Peyer's patch (tissue), 4 donors: ENCODE results near the gene TSPAN6.
A peak's percentile ranks its signal among the peaks of the same experiment; 100 is the strongest.

ENCODE experiments used
- CTCF ChIP-seq, 6 experiments: fragments of 450-650 bp in 4 of 6; fragments of 200-600 bp in 2 of 6; sonication (generic) in 1 of 6; IDR thresholded peaks; one replicate each; pipeline ENCODE4 v1.5.1; 2017 to 2019; ENCODE audit warnings: antibody characterized with exemption in 6 of 6, mild to moderate bottlenecking in 3 of 6, moderate library complexity in 1 of 6
- POLR2A ChIP-seq, 2 donors: fragments of 450-650 bp; IDR thresholded peaks; one replicate each; pipeline ENCODE4 v1.5.1; 2017; ENCODE audit warnings: antibody characterized with exemption in 2 of 2, mild to moderate bottlenecking in 2 of 2, moderate library complexity in 2 of 2

- peak in 4 of 6 experiments; percentile 14 to 35 (median 29) for TF ChIP-seq CTCF (IDR thresholded peaks at IDR 0.05)
- no peak for TF ChIP-seq POLR2A (IDR thresholded peaks at IDR 0.05)
These were observed 21.6 kb downstream of the TSPAN6 start for GRCh38 chrX:100615005-100615404.
